ENCODE measurements around the gene LRRC70. TPM values are rescaled to one million over a fixed set of nuclear protein-coding genes. Genes with fewer than 3 reads are reported as not detected.
A peak's percentile ranks its signal among the peaks of the same experiment; 100 is the strongest.

The LRRC70 gene, protein sequence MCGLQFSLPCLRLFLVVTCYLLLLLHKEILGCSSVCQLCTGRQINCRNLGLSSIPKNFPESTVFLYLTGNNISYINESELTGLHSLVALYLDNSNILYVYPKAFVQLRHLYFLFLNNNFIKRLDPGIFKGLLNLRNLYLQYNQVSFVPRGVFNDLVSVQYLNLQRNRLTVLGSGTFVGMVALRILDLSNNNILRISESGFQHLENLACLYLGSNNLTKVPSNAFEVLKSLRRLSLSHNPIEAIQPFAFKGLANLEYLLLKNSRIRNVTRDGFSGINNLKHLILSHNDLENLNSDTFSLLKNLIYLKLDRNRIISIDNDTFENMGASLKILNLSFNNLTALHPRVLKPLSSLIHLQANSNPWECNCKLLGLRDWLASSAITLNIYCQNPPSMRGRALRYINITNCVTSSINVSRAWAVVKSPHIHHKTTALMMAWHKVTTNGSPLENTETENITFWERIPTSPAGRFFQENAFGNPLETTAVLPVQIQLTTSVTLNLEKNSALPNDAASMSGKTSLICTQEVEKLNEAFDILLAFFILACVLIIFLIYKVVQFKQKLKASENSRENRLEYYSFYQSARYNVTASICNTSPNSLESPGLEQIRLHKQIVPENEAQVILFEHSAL
- under 1 TPM; 0.34 to 0.40 TPM for total RNA-seq

DNA sequence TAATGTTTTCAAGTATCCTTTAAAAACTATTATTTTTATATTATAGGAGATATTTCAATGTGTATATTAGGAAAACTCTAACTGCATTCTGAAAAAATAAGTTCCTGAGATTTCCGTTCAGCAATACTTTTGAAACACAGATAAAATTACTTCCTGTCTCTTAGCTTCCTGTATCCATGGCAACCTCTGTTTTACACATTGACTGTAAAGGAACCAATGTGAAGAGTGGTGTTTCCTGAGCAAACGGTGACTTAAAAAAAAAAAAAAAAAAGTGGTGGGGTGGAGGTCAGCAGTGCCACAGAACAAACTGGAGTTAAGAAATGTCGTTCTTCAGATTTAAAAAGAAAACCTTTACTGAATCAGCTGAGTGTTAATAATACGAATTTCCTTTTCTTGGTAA, at the start of gene LRRC70:
LRRC70 (plus strand) TSS at position 280 of the 400 bp plus-strand sequence. CDS start 620 bp downstream, outside the sequence.
- no peak for DNase-seq
- no peaks in the 10 kb centered on the region for H3K27me3 Mint-ChIP-seq
- H3K36me3 Mint-ChIP-seq: peaks cover 8% of the 10 kb centered on the region
- POLR2A ChIA-PET: interaction anchor here (0.6 kb wide), 2 partner anchors 364 to 994 kb away, joined by 4 read pairs; no protein-coding TSS in a partner anchor
- intact Hi-C loops (cut with micrococcal nuclease): loop anchor here (5.0 kb wide), 1 partner anchor 166 kb away; the partner anchor contains the start of gene IPO11
- H3K4me1 Mint-ChIP-seq (ENCODE audit: low read depth): peaks cover 24% of the 10 kb centered on the region
- H3K4me3 Mint-ChIP-seq: no peak within 1 kb of the TSS
- no peaks in the 10 kb centered on the region for H3K9me3 Mint-ChIP-seq
- CTCF ChIA-PET: interaction anchor here (0.8 to 1.7 kb wide), 2 partner anchors 13 to 118 kb away, joined by 3 to 6 read pairs; no protein-coding TSS in a partner anchor
- H3K27ac Mint-ChIP-seq: peak within 1 kb of the TSS; percentile 53

DNA sequence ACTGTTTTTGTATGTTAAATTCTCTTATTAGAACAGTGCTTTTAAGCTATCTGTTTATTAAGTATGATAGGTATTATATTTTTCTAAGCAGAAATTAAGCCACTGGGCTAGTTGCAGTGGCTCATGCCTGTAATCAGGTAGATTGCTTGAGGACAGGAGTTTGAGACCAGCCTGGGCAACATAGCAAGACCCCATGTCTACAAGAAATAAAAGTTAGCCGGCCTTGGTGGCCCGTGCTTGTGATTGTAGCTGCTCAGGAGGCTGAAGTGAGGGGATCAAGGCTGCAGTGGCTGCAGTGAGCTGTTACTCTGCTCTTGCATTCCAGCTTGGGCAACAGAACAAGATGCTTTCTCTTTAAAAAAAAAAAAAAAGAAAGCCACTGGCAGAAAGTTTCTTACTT, 45.0 kb upstream of the LRRC70 start:
- Mint-ChIP-seq H3K27me3 (no peaks in the 10 kb centered on the region), H3K4me1 (ENCODE audit: low read depth) (peaks cover 7% of the 10 kb centered on the region), H3K36me3 (peaks cover 21% of the 10 kb centered on the region), H3K9me3 (peaks cover 4% of the 10 kb centered on the region), H3K27ac (no peak overlapping the region), H3K4me3 (no peak overlapping the region)
- POLR2A ChIA-PET: no interaction called here
- intact Hi-C loops (cut with micrococcal nuclease): no loop called here
- no peak for DNase-seq
- CTCF ChIA-PET: interaction anchor here (1.6 kb wide), 1 partner anchor 245 kb away, joined by 4 read pairs; no protein-coding TSS in a partner anchor

DNA sequence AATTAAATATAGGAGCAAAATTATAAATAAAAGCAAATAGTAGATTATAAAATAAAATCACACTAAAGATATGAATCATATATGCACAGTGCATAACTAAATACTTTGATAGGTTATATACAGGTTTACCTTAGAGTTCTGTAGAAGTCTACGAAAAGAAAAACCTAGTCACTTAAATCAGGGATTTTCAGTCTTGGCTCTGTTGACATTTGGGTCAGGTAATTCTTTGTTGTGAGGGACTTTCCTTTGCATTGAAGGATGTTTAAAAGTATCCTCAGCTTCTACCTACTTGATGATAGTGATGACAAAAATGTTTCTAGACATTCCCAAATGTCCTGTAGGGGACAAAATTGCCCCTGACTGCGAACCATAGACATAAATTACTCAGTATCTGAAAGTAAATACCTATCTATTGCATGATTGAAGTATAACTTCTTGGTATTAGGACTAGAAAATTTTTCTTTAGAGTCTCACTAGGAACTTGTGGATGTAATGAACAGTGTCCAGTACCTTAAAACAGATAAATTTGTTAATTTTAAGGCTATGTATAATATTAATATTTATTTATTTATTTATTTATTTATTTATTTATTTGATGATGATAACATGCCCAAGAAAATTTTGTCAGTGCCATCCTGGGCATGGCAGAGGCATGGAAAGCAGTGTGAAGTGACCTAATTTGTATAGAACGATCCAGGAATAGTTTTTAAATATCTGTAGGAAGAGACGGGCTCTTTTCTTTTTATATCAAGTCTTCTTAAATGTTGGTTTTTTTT, 44.0 kb upstream of the LRRC70 start:
- POLR2A ChIA-PET: no interaction called here
- Mint-ChIP-seq H3K27me3 (no peaks in the 10 kb centered on the region), H3K9me3 (peaks cover 7% of the 10 kb centered on the region), H3K4me3 (no peak overlapping the region), H3K36me3 (peaks cover 29% of the 10 kb centered on the region), H3K4me1 (ENCODE audit: low read depth) (peaks cover 13% of the 10 kb centered on the region), H3K27ac (no peak overlapping the region)
- no peak for DNase-seq
- intact Hi-C loops (cut with micrococcal nuclease): no loop called here
- CTCF ChIA-PET: interaction anchor here (1.6 kb wide), 1 partner anchor 244 kb away, joined by 4 read pairs; no protein-coding TSS in a partner anchor

DNA sequence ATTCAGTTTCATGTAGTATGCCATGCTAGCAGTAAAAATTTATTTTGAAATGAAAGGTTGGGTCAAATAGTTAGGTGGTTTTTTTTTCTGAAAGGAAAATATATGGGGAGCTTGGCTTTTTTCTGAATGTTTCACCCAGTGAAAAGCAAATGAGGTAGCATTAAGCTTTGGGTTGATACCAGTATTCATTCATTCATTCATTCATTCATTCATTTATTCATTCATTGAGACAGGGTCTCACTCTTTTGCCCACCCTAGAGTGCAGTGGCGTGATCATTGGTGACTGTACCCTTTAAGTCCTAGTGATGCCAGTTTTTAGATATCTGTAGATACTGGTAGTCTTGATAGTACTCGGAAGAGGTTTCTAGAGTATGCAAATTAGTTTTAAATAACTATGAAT, 42.4 kb upstream of the LRRC70 start:
- CTCF ChIA-PET: no interaction called here
- POLR2A ChIA-PET: no interaction called here
- peaks cover 33% of the 10 kb centered on the region for H3K36me3 Mint-ChIP-seq

DNA sequence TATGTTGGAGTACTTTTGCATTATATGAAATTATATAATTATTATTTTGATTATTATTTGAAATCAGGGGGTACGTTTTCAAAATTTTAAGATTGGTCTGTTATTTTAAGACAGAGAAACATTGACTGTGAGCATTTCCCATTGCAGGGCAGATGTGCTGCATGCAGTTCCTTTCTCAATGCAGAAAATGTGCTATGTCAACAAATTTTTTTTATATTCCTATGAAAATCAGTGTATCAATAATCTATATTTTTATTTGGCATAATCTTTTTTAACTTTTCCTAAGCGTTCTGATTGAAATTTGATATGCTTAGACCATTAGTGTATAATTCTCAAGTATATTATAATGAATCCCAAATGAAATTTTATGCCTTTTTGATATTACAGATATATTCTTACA, 41.8 kb upstream of the LRRC70 start:
- Mint-ChIP-seq H3K9me3 (peaks cover 7% of the 10 kb centered on the region), H3K36me3 (peaks cover 29% of the 10 kb centered on the region), H3K27me3 (no peaks in the 10 kb centered on the region), H3K27ac (no peak overlapping the region), H3K4me1 (ENCODE audit: low read depth) (peaks cover 17% of the 10 kb centered on the region), H3K4me3 (no peak overlapping the region)
- ChIA-PET POLR2A (no interaction called here), CTCF (no interaction called here)
- no peak for DNase-seq
- intact Hi-C loops (cut with micrococcal nuclease): no loop called here

More for the DNA sequence above, 42.4 kb upstream of the LRRC70 start:
- intact Hi-C loops (cut with micrococcal nuclease): no loop called here
- Mint-ChIP-seq H3K27ac (no peak overlapping the region), H3K9me3 (peaks cover 7% of the 10 kb centered on the region), H3K4me1 (ENCODE audit: low read depth) (peaks cover 17% of the 10 kb centered on the region), H3K4me3 (no peak overlapping the region), H3K27me3 (no peaks in the 10 kb centered on the region)
- no peak for DNase-seq

DNA sequence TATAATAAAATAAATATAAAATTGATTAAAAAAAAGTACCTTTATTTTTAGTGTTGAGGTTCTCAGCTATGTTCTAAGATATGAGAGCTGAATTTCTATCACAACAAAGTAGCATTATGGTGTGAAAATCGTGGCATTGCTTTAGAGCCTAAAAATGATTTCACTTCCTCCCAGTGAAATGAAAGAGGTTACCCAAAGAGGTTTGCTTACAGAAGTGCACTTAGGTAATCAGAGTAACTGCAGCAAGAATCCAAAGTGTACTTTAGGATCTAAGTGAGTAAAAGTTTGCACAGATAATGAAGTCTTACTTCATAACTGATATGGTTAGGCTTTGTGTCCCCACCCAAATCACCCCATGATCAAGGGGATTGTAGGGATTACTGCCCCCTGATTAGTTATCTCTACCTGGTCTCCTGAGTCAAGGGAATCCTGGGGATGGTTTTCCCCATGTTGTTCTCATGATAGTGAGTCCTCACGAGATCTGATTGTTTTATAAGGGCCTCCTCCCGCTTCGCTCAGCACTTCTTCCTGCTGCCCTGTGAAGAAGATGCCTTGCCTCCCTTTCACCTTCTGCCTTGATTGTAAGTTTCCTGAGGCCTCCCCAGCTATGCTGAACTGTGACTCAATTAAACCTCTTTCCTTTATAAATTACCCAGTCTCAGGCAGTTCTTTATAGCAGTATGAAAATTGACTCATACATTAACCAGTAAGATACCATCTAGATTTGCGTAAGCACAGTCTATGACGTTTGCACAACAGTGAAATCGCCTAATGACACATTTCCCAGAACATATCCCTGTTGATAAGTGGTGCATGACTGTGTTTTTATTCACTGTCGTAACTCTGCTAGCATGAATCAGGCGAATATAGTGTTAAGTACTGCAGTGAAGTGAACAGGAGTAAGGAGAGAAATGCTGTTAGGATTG, 40.3 kb upstream of the LRRC70 start:
- ChIA-PET CTCF (interaction anchor here (0.6 to 1.0 kb wide), 3 partner anchors 20 to 257 kb away, joined by 3 read pairs; no protein-coding TSS in a partner anchor), POLR2A (interaction anchor here (0.6 kb wide), 1 partner anchor 194 kb away, joined by 3 read pairs; no protein-coding TSS in a partner anchor)
- intact Hi-C loops (cut with micrococcal nuclease): loop anchor here (1.0 to 2.0 kb wide), 2 partner anchors 31 to 39 kb away; no protein-coding TSS in a partner anchor
- Mint-ChIP-seq H3K36me3 (peaks cover 29% of the 10 kb centered on the region), H3K27me3 (no peaks in the 10 kb centered on the region), H3K27ac (peak overlapping the region; percentile 80), H3K4me1 (ENCODE audit: low read depth) (peaks cover 17% of the 10 kb centered on the region), H3K4me3 (no peak overlapping the region), H3K9me3 (peaks cover 7% of the 10 kb centered on the region)
- peak; percentile 27 for DNase-seq

DNA sequence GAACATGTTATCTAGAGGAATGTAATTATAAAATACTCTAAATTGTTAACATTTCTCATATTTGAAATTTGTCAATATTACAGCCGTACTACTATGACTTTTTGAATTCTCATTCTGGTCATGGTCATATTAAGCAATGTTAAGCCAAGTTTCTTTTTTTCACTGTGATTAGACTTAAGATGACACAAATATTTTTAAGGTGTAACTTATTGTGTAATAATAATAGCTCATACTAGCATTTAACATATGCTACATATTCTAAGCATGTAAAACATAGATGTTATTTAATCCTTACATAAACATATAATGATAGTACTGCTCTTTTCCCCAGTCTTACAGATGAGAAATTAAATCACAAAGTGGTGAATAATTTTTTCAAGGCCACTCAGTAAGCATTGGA, 35.9 kb upstream of the LRRC70 start:
- CTCF ChIA-PET: interaction anchor here (1.5 kb wide), 1 partner anchor 83 kb away, joined by 3 read pairs; no protein-coding TSS in a partner anchor
- Mint-ChIP-seq H3K27ac (no peak overlapping the region), H3K27me3 (no peaks in the 10 kb centered on the region), H3K9me3 (peaks cover 10% of the 10 kb centered on the region), H3K4me3 (no peak overlapping the region), H3K36me3 (peaks cover 43% of the 10 kb centered on the region), H3K4me1 (ENCODE audit: low read depth) (peaks cover 17% of the 10 kb centered on the region)
- DNase-seq: no peak
- intact Hi-C loops (cut with micrococcal nuclease): no loop called here
- POLR2A ChIA-PET: no interaction called here

DNA sequence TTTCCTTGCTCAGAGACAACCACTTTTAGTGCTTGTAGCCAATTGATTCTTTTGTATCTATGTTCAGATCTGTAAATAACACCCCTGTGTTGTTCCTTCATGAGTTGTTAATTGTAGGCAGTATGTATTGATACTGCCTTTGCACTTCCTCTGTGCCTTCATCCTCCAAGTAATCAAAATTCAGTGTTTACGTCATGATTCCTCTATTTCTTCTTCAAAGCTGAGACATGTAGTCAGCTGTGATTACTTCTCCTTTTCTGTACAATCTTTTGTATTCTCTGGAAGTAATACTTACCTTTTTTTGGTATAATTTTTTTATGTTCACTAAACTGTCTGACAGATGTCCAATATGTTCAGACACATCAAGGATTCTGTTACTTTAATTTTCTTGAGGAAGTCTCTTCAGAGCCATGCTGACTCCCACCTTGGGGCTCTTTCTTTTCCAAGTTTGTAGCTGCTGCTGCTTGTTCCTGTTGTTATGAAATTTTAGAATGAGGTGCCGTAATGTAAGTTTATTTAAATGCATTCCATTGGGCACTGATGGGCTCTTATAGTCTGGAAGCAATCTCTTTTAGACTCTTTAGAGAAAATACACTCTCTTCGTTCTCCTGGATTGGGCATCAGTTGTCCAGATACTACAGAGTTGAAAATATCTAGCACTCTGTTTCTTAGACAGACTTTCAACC, 30.5 kb upstream of the LRRC70 start:
- H3K36me3 Mint-ChIP-seq: peaks cover 29% of the 10 kb centered on the region
- ChIA-PET POLR2A (no interaction called here), CTCF (no interaction called here)
- H3K27ac Mint-ChIP-seq: no peak overlapping the region
- no peak for DNase-seq
- H3K27me3 Mint-ChIP-seq: no peaks in the 10 kb centered on the region
- no peak overlapping the region for H3K4me3 Mint-ChIP-seq
- H3K9me3 Mint-ChIP-seq: peaks cover 3% of the 10 kb centered on the region
- intact Hi-C loops (cut with micrococcal nuclease): no loop called here
- H3K4me1 Mint-ChIP-seq (ENCODE audit: low read depth): no peaks in the 10 kb centered on the region

DNA sequence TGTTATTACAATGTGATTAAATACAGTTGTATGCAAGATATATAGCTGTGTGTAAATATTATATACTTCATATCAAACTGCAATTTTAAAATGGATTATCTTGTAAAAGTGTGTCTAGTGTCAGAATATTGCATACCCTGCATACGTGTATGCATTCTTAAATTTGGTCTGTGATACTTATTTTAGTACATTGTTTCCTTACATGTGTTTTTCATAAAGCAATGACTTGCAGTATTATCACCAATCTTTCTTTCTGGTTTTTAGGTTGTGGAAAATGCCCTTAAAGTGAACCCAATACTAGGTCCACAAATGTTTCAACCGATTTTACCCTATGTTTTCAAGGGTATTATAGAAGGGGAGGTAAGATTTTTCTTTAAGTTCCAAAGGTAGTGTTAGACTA, 28.5 kb upstream of the LRRC70 start:
- intact Hi-C loops (cut with micrococcal nuclease): no loop called here
- H3K27me3 Mint-ChIP-seq: no peaks in the 10 kb centered on the region

DNA sequence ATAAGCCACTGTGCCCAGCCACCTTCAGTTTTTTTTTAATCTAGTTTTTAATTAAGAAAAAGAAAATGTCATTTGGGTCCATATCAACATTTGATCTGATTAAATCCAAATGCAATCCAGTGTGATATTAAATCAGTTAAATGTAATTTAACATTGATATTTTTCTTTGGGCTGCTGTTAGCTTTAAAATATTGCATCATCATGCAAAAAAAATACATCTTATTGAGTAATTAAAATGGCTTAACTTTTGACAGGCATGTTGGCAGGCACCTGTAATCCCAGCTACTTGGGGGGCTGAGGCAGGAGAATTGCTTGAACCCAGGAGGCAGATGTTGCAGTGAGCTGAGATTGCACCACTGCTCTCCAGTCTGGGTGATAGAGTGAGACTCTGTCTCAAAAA, 22.7 kb upstream of the LRRC70 start:
- H3K36me3 Mint-ChIP-seq: peaks cover 23% of the 10 kb centered on the region
- ChIA-PET CTCF (no interaction called here), POLR2A (interaction anchor here (0.7 kb wide), 1 partner anchor 347 kb away, joined by 3 read pairs; no protein-coding TSS in a partner anchor)
- no peaks in the 10 kb centered on the region for H3K27me3 Mint-ChIP-seq
- no peaks in the 10 kb centered on the region for H3K4me1 Mint-ChIP-seq (ENCODE audit: low read depth)
- H3K9me3 Mint-ChIP-seq: no peaks in the 10 kb centered on the region
- intact Hi-C loops (cut with micrococcal nuclease): no loop called here
- H3K4me3 Mint-ChIP-seq: no peak overlapping the region
- H3K27ac Mint-ChIP-seq: no peak overlapping the region
- DNase-seq: no peak

More for the DNA sequence above, 28.5 kb upstream of the LRRC70 start:
- no peak for DNase-seq
- no peaks in the 10 kb centered on the region for H3K9me3 Mint-ChIP-seq
- no peak overlapping the region for H3K27ac Mint-ChIP-seq
- no peak overlapping the region for H3K4me3 Mint-ChIP-seq
- ChIA-PET CTCF (no interaction called here), POLR2A (no interaction called here)
- H3K4me1 Mint-ChIP-seq (ENCODE audit: low read depth): no peaks in the 10 kb centered on the region
- H3K36me3 Mint-ChIP-seq: peaks cover 21% of the 10 kb centered on the region

DNA sequence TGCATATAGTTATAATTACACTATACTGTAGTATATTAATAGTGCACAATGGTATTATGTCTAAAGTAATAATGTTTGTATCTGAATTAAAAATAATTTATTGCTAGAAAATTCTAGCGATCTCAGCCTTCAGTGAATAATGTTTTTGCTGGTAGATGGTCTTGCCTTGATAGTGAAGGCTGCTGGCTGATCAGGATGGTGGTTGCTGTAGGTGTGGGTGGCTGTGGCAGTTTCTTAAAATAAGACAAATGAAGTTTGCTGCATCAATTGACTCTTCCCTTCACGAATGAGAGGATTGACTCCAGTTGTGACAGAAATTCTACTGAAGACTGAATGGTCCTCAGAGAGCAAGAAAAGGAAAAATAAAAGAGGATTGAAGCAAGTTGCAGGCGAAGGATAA, 19.7 kb upstream of the LRRC70 start:
- intact Hi-C loops (cut with micrococcal nuclease): no loop called here
- H3K36me3 Mint-ChIP-seq: peaks cover 24% of the 10 kb centered on the region
- no peaks in the 10 kb centered on the region for H3K4me1 Mint-ChIP-seq (ENCODE audit: low read depth)
- no peak overlapping the region for H3K4me3 Mint-ChIP-seq
- DNase-seq: no peak
- no peaks in the 10 kb centered on the region for H3K27me3 Mint-ChIP-seq
- ChIA-PET POLR2A (no interaction called here), CTCF (no interaction called here)
- no peaks in the 10 kb centered on the region for H3K9me3 Mint-ChIP-seq
- no peak overlapping the region for H3K27ac Mint-ChIP-seq
